Adrenal gland (tissue), 5 donors: ENCODE data around the gene ATP6V0C.

Source experiments
- CTCF ChIP-seq, 6 experiments: fragments of 450-650 bp in 4 of 6; fragments of 200-600 bp in 2 of 6; sonication (generic) in 1 of 6; IDR thresholded peaks; 1 replicate in 5 of 6; 2 replicates in 1 of 6; pipeline versions ENCODE4 v1.5.1 to v1.8.0; 2016 to 2021; ENCODE audit warnings: antibody characterized with exemption in 6 of 6, mild to moderate bottlenecking in 2 of 6, moderate library complexity in 1 of 6
- POLR2A ChIP-seq, 2 donors: fragments of 450-650 bp; IDR thresholded peaks; one replicate each; pipeline ENCODE4 v1.6.1; 2017; ENCODE audit warnings: antibody characterized with exemption in 2 of 2, mild to moderate bottlenecking in 2 of 2, moderate library complexity in 1 of 2
- donor health status: DM: no; HTN: no; CAD: no.

GRCh38 chr16:2473999-2474876 lies 39.5 kb upstream of the ATP6V0C start:
- peak in 3 of 6 experiments; percentile 24 to 43 (median 28) for TF ChIP-seq CTCF (IDR thresholded peaks at IDR 0.05)
- no peak for TF ChIP-seq POLR2A (IDR thresholded peaks at IDR 0.05)
